T follicular helper cell (primary cell): Measurements from ENCODE around the gene CPO.

Experiments
- DNase-seq: peaks from one replicate; pipeline ENCODE4 v3.0.0-alpha.2; 2020; ENCODE audit warnings: low read depth

The CPO gene

GRCh38 chr2:207015901-207016300 is 76.6 kb downstream of the CPO start:
- no peak for DNase-seq
